Fibroblast of skin of left biceps (primary cell): ENCODE data around the gene PRADC1.
"Not testable (repeated sequence)": the region's sequence is repeated elsewhere in the genome, so short reads cannot be mapped to it uniquely, and the experiment has no call there.

Experiments
- DNase-seq, 2 experiments: peaks; one replicate each; pipeline ENCODE4 v3.0.0-alpha.2; 2013; ENCODE audit warnings: low read depth in 2 of 2

PRADC1 gene

DNA sequence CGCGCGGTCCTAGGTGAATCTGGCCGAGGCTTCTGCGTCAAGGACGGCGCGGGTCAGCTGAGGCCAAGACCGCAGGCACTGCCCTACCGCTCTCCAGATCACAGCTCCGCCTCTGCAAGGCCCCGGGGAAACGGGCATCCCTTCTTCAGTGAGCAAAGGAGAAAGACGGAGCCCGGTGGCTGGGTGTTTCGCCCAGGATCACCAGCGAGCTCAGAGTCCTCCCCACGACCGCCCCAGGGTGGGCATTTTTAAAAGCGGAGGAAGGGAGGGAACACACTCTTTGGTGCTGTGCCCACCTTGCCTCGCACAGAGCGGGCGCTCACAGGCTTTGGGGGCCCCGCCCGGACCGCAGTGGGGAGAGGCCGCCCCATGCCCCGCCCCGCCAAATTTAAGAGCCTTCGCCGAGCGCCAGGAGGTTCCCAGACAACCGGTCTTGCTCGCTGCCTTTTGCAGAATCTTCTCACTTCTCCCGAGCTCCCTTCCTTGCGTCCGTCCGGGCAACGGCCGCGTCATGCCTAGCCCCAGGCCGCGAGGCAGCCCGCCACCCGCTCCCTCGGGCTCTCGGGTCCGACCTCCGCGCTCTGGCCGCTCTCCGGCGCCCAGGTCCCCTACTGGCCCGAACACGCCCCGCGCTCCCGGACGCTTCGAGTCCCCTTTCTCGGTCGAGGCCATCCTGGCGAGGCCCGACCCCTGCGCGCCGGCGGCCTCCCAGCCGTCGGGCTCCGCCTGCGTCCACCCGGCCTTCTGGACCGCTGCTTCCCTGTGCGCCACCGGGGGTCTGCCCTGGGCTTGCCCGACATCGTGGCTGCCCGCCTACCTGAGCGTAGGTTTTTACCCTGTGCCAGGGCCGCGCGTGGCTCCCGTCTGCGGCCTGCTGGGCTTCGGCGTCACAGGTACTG, 30.6 kb downstream of the PRADC1 start, which contains the start of gene NOTO:
Gene NOTO (plus strand): TSS at position 419 of the 899 bp plus-strand sequence. CDS start 93 bp downstream, at position 512.
- DNase-seq: no peak

DNA sequence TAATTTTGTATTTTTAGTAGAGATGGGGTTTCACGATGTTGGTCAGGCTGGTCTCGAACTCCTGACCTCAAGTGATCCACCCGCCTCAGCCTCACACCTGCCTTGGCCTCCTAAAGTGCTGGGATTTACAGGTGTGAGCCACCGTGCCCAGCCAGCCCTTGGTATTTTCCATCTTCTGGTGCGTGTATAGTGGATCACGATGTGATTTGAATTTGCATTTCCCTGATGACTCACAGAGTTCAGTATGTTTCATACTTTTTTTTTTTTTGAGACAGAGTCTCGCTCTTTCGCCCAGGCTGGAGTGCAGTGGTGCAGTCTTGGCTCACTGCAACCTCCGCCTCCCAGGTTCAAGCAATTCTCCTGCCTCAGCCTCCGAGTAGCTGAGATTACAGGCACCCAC, 32.8 kb downstream of the PRADC1 start:
- DNase-seq: not testable (repeated sequence)

DNA sequence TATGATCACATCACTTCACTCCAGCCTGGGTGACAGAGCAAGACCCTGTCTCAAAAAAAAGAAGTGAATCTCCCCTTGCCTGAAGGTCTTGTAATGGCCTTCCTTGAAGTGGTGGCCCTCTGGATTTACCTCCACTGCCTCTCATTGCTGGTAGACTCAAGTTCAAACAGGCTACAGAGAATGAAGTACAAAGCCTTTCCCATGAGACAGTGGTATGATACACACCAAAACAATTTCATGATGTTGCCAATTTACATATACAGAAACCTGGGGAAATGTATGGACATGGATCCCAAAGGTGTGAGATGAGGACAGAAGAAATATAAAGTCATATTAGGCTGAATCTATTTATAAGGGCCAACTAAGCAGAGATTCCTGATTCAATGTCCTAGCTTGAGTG, 35.5 kb downstream of the PRADC1 start:
- DNase-seq: no peak

DNA sequence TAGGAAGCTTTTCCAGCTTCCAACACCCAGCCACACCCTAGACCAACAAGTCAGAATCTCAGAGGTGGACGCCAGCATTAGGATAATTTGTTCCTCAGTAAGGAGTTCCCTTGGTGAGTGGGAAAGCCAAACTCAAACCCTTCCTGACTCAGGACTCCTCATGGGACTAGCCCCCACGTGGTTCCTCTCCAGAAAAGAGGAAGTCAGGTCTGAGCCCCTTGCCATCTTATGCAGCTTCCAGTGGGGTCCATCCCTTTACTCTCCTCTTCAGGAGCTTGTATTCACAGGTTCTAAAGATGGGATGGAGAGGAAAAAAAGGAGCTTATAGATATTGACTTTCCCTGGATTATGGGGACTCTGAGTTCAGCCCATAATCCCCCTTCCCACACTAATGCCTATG, 45.5 kb downstream of the PRADC1 start:
- DNase-seq: no peak

DNA sequence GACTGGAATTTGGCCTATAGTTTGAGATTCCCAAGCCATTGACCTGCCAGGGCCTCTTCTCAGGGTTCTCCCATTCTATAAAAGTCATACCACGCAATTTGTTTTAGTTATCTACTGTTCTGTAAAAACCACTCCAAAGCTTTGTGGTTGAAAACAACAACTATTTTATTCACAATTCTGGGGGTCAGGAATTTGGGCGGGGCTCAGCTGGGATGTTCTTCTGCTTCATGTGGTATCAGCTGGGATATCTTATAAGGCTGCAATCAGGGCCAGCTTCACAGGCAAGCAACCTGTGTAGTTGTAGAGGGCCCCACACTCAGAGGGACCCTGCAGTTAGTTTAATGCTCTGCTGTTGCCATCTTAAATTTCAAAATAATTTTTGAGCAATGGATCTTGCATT, 47.1 kb downstream of the PRADC1 start:
- no peak for DNase-seq
